HEK293 (cell line): ENCODE data around the gene ENC1.

Source experiments
- CTCF ChIA-PET: fragments of 350-600 bp; formaldehyde crosslinking; extraction: SDS; loops from one replicate; lab custom pipeline; 2021; ENCODE audit warnings: antibody characterized with exemption; lab: Yijun Ruan, JAX
- POLR2A ChIA-PET: fragments of 300-600 bp; formaldehyde crosslinking; extraction: SDS; loops from one replicate; lab custom pipeline; 2020; ENCODE audit warnings: antibody characterized with exemption, inconsistent platforms; lab: Yijun Ruan, JAX
- H3K27ac ChIP-seq: fragments of 200-500 bp; sonication (Bioruptor generic); 2 replicates; pipeline ENCODE4 v1.5.1; 2014; ENCODE audit warnings: low read depth, low read length, control low read depth, inconsistent platforms; ENCODE audit errors: extremely low read depth
- H3K36me3 ChIP-seq, 2 experiments: fragments of 200-500 bp in 1 of 2; sonication (Bioruptor generic) in 1 of 2; 1 replicate in 1 of 2; 2 replicates in 1 of 2; pipeline ENCODE4 v1.5.1; 2014 to 2017; ENCODE audit warnings: inconsistent platforms in 2 of 2, low read length in 2 of 2; ENCODE audit not compliant: control insufficient read depth in 2 of 2, insufficient read depth in 1 of 2
- H3K4me1 ChIP-seq: fragments of 200-500 bp; sonication (Bioruptor generic); 2 replicates; pipeline ENCODE4 v1.5.1; 2014; ENCODE audit warnings: mild to moderate bottlenecking, low read length, inconsistent platforms; ENCODE audit not compliant: control insufficient read depth, insufficient read depth
- H3K4me3 ChIP-seq: 2 replicates; pipeline ENCODE4 v1.5.1; 2011; ENCODE audit warnings: low read depth, mild to moderate bottlenecking, control low read depth, low read length, moderate library complexity
- H3K9me3 ChIP-seq: fragments of 200-500 bp; sonication (Bioruptor generic); 2 replicates; pipeline ENCODE4 v1.5.1; 2014; ENCODE audit warnings: low read depth, low read length, inconsistent platforms; ENCODE audit not compliant: control insufficient read depth, insufficient read depth
- BCL11B ChIP-seq: fragments of 450-650 bp; formaldehyde crosslinking; IDR thresholded peaks from 2 replicates; pipeline ENCODE4 v1.5.1; 2016; ENCODE audit warnings: low read depth, missing biosample characterization, missing genetic modification characterization
- FEZF1 ChIP-seq: fragments of 450-650 bp; formaldehyde crosslinking; IDR thresholded peaks from 2 replicates; pipeline ENCODE4 v1.5.1; 2016; ENCODE audit warnings: missing biosample characterization, missing genetic modification characterization
- PRDM1 ChIP-seq: fragments of 450-650 bp; formaldehyde crosslinking; IDR thresholded peaks from 2 replicates; pipeline ENCODE4; 2016; ENCODE audit warnings: missing biosample characterization, missing genetic modification characterization
- RBAK ChIP-seq: fragments of 450-650 bp; formaldehyde crosslinking; IDR thresholded peaks from 2 replicates; pipeline ENCODE4 v1.5.1; 2016; ENCODE audit warnings: missing biosample characterization, missing genetic modification characterization
- TRIM28 ChIP-seq: IDR thresholded peaks from 2 replicates; pipeline ENCODE4 v1.6.1; 2011; ENCODE audit warnings: low read length, control low read depth, borderline replicate concordance
- ZBTB6 ChIP-seq: fragments of 450-650 bp; formaldehyde crosslinking; IDR thresholded peaks from 2 replicates; pipeline ENCODE4 v1.5.1; 2017; ENCODE audit warnings: missing biosample characterization, missing genetic modification characterization
- ZBTB8A ChIP-seq: fragments of 450-650 bp; formaldehyde crosslinking; IDR thresholded peaks from 2 replicates; pipeline ENCODE4 v1.5.1; 2016; ENCODE audit warnings: missing biosample characterization, missing genetic modification characterization
- ZFP69B ChIP-seq: fragments of 450-650 bp; formaldehyde crosslinking; IDR thresholded peaks from 2 replicates; pipeline ENCODE4 v1.5.1; 2016; ENCODE audit warnings: missing biosample characterization, missing genetic modification characterization
- ZNF133 ChIP-seq: fragments of 450-650 bp; formaldehyde crosslinking; IDR thresholded peaks from 2 replicates; pipeline ENCODE4 v1.5.1; 2016; ENCODE audit warnings: missing biosample characterization, missing genetic modification characterization
- ZNF341 ChIP-seq: fragments of 450-650 bp; formaldehyde crosslinking; IDR thresholded peaks from 2 replicates; pipeline ENCODE4; 2016; ENCODE audit warnings: low read depth, missing biosample characterization, missing genetic modification characterization
- ZNF354C ChIP-seq: fragments of 450-650 bp; formaldehyde crosslinking; IDR thresholded peaks from 2 replicates; pipeline ENCODE4 v1.5.1; 2016; ENCODE audit warnings: missing biosample characterization, missing genetic modification characterization, low read depth, borderline replicate concordance
- ZNF426 ChIP-seq: fragments of 450-650 bp; formaldehyde crosslinking; IDR thresholded peaks from 2 replicates; pipeline ENCODE4 v1.5.1; 2017; ENCODE audit warnings: missing biosample characterization, missing genetic modification characterization, mild to moderate bottlenecking, inconsistent platforms, moderate library complexity
- ZNF560 ChIP-seq: fragments of 450-650 bp; formaldehyde crosslinking; IDR thresholded peaks from 2 replicates; pipeline ENCODE4 v1.5.1; 2017; ENCODE audit warnings: missing biosample characterization, missing genetic modification characterization, borderline replicate concordance
- ZNF600 ChIP-seq: fragments of 450-650 bp; formaldehyde crosslinking; IDR thresholded peaks from 2 replicates; pipeline ENCODE4 v1.5.1; 2016; ENCODE audit warnings: missing biosample characterization, missing genetic modification characterization
- ZNF785 ChIP-seq: fragments of 450-650 bp; formaldehyde crosslinking; IDR thresholded peaks from 2 replicates; pipeline ENCODE4 v1.5.1; 2016; ENCODE audit warnings: missing biosample characterization, missing genetic modification characterization
- TF ChIP-seq, protein P1 (sequence below): fragments of 450-650 bp; formaldehyde crosslinking; IDR thresholded peaks from 2 replicates; pipeline ENCODE4 v1.5.1; 2016; ENCODE audit warnings: missing biosample characterization, missing genetic modification characterization
- TF ChIP-seq, protein P2 (sequence below): fragments of 450-650 bp; formaldehyde crosslinking; IDR thresholded peaks from 2 replicates; pipeline ENCODE4 v1.5.1; 2017; ENCODE audit warnings: missing biosample characterization, missing genetic modification characterization
- TF ChIP-seq, protein P3 (sequence below): fragments of 450-650 bp; formaldehyde crosslinking; IDR thresholded peaks from 2 replicates; pipeline ENCODE4 v1.5.1; 2016; ENCODE audit warnings: missing biosample characterization, missing genetic modification characterization, low read depth

Gene ENC1

DNA sequence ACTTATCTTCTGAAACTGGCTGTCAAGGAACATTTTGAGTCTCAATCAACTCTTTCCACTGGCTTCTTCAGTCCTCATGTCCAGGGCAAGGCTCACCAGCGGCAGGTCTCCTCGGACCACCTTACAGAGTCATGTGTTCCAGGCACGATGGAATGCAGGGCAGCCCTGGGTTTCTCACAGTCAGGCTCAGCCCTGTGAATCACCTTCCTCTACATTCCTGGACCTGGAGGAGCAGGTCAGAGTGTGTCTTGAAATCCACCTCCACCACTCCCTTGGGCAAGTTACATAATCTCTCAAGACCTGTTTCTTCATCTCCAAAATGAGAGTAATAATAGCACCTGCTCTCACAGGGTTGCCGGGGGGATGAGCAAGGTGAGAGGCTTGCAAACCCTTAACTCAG is 16.0 kb downstream of the ENC1 start:
- CTCF ChIA-PET = interaction anchor here (0.8 to 1.1 kb wide), 2 partner anchors 25 to 681 kb away, joined by 3 read pairs; no protein-coding TSS in a partner anchor
- H3K36me3 ChIP-seq = peaks cover 0 to 21% of the 10 kb centered on the region in 2 experiments; a peak in 2 of 3 replicates

DNA sequence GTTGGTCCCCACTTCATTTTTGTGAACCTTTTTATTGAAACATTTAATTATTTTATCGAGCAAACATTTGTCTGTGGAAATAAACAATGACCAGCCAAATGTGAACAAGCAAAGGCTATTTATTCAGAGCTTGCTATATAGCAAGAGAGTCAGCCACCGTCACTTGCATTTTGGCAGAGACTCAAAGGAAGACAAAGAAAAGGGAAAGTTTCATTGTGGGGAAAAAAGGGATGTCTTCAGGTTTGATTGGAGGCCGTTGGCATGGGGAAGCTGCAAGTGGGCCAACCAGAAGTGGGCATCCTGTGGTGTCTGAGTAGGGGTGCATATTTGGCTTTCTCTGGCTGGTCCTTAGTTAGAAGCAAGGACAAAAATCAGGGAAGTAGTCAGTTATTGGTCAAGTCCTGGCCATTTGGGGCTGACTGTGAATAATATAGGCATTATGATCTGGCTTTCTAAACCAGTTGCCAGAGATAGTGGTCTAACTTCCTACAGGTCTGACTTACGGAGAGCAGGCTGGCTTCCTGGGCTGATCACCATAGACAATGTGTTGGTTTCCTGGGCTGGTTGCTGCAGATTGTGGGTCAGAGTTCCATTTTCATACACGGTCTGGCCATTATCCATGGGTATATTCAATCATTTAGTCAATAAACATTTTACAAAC is 16.6 kb downstream of the ENC1 start:
- ChIA-PET CTCF (interaction anchor here (0.6 kb wide), 1 partner anchor 287 kb away, joined by 3 read pairs; no protein-coding TSS in a partner anchor), POLR2A (interaction anchor here (1.8 kb wide), 1 partner anchor 17 kb away, joined by 5 read pairs; the partner anchor contains the start of gene ENC1)
- H3K36me3 ChIP-seq = peaks cover 0 to 15% of the 10 kb centered on the region in 2 experiments; a peak in 2 of 3 replicates
- H3K9me3 ChIP-seq = peaks cover 2% of the 10 kb centered on the region; the same call in 1 of the 2 replicates
- TF ChIP-seq BCL11B (tag by site-specific recombination) (no peak), TRIM28 (peak; percentile 22; the same call in 1 of the 2 replicates)
- TF ChIP-seq, all 188 proteins: peak for 1
- Histone ChIP-seq H3K27ac (no peak overlapping the region), H3K4me3 (no peak overlapping the region), H3K4me1 (peaks cover 14% of the 10 kb centered on the region)

More for the DNA sequence above, 16.0 kb downstream of the ENC1 start:
- Histone ChIP-seq H3K4me1 (peaks cover 14% of the 10 kb centered on the region), H3K27ac (no peak overlapping the region), H3K9me3 (peaks cover 2% of the 10 kb centered on the region; the same call in 1 of the 2 replicates), H3K4me3 (no peak overlapping the region)
- POLR2A ChIA-PET = interaction anchor here (1.8 kb wide), 1 partner anchor 16 kb away, joined by 5 read pairs; the partner anchor contains the start of gene ENC1
- TF ChIP-seq ZNF354C (tag by site-specific recombination) (no peak), ZBTB8A (tag by site-specific recombination) (no peak), RBAK (tag by site-specific recombination) (no peak), ZBTB6 (tag by site-specific recombination) (no peak), ZFP69B (tag by site-specific recombination) (no peak), ZNF785 (no peak), ZNF560 (tag by site-specific recombination) (no peak), ZNF600 (tag by site-specific recombination) (no peak), ZNF133 (tag by site-specific recombination) (no peak), PRDM1 (tag by site-specific recombination) (no peak), FEZF1 (tag by site-specific recombination) (no peak), ZNF426 (tag by site-specific recombination) (no peak), ZNF341 (tag by site-specific recombination) (no peak)
- TF ChIP-seq, protein P1, sequence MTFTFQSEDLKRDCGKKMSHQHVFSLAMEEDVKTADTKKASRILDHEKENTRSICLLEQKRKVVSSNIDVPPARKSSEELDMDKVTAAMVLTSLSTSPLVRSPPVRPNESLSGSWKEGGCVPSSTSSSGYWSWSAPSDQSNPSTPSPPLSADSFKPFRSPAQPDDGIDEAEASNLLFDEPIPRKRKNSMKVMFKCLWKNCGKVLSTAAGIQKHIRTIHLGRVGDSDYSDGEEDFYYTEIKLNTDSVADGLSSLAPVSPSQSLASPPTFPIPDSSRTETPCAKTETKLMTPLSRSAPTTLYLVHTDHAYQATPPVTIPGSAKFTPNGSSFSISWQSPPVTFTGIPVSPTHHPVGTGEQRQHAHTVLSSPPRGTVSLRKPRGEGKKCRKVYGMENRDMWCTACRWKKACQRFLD (tag by site-specific recombination) = no peak
- TF ChIP-seq, protein P2, sequence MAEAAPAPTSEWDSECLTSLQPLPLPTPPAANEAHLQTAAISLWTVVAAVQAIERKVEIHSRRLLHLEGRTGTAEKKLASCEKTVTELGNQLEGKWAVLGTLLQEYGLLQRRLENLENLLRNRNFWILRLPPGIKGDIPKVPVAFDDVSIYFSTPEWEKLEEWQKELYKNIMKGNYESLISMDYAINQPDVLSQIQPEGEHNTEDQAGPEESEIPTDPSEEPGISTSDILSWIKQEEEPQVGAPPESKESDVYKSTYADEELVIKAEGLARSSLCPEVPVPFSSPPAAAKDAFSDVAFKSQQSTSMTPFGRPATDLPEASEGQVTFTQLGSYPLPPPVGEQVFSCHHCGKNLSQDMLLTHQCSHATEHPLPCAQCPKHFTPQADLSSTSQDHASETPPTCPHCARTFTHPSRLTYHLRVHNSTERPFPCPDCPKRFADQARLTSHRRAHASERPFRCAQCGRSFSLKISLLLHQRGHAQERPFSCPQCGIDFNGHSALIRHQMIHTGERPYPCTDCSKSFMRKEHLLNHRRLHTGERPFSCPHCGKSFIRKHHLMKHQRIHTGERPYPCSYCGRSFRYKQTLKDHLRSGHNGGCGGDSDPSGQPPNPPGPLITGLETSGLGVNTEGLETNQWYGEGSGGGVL = no peak
- TF ChIP-seq, protein P3, sequence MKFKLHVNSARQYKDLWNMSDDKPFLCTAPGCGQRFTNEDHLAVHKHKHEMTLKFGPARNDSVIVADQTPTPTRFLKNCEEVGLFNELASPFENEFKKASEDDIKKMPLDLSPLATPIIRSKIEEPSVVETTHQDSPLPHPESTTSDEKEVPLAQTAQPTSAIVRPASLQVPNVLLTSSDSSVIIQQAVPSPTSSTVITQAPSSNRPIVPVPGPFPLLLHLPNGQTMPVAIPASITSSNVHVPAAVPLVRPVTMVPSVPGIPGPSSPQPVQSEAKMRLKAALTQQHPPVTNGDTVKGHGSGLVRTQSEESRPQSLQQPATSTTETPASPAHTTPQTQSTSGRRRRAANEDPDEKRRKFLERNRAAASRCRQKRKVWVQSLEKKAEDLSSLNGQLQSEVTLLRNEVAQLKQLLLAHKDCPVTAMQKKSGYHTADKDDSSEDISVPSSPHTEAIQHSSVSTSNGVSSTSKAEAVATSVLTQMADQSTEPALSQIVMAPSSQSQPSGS = no peak
